ENCODE measurements around the gene FAM131B. TPM values are rescaled to one million over a fixed set of nuclear protein-coding genes. Genes with fewer than 3 reads are reported as not detected.

FAM131B gene
- total RNA-seq, 2 donors from 2014 or later: 2.9 TPM

DNA sequence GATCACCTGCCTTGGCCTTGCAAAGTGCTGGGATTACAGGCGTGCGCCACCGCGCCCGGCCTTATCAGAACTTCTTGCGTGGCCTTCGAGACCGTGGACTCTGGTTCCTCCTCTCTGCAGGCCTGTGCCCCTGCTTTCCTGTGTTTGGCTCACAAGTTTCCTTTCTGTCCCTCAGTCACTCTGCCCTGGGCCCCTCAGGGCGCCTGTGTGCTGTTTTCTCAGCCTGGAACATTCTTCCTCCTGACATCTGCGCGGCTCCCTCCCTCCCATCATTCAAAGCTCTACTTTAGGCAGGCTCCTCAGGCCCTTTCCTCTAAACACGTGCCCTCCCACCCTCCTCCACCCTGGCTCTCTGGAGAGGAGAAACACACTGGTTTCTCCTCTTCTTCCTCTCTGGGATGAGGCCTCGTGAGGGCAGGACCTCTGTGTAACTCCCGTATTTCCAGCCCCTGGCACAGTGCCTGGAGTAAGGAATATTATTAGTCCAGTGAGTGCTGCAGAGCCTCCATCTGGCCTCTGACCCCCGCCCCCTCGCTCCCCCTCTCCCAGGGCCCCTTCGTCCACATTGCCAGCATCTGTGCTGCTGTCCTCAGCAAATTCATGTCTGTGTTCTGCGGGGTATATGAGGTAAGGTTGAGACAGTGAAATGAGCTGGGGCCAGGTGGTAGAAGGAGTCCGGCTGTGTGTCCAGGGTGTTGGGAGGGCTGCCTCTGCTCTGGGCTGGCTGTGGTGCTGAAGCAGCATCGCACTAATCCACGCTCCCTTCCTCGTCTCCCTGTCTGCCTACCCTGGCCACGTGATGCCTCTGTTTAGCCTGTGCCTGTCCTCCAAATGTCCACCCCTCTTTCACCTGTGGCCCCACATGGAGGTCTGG lies 39.5 kb downstream of the FAM131B start:
- Mint-ChIP-seq H3K36me3 (no peaks in the 10 kb centered on the region), H3K4me1 (ENCODE audit: low read depth in 2 of 2) (peaks cover 14 to 15% of the 10 kb centered on the region in 2 donors), H3K4me3 (no peak overlapping the region), H3K9me3 (no peaks in the 10 kb centered on the region), H3K27me3 (peaks cover 0 to 2% of the 10 kb centered on the region in 2 donors), H3K27ac (no peak overlapping the region)
- no peak for DNase-seq (ENCODE audit: low spot score)
- no peak for ATAC-seq

DNA sequence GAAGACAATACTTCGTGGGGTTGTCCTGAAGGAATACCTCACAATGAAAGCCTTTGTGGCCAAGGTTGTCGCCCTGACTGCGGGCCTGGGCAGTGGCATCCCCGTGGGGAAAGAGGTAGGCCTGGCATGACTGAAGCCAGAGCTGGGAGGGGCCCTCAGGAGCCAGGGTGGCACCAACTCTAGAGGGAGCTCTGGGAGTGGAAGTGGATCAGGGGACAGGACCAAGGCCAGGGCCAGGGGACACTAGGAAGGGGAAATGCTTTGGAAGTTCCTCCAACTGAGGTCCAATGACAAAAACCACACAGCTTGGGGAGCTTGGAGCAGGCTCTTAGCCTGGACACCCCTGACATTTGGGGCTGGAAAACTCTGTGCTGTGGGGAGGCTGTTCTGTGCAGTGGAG lies 40.8 kb downstream of the FAM131B start:
- Mint-ChIP-seq H3K27ac (peak overlapping the region in 1 of 2 donors; percentile 9), H3K36me3 (no peaks in the 10 kb centered on the region), H3K27me3 (peaks cover 0 to 4% of the 10 kb centered on the region in 2 donors), H3K4me3 (no peak overlapping the region), H3K9me3 (no peaks in the 10 kb centered on the region), H3K4me1 (ENCODE audit: low read depth in 2 of 2) (peaks cover 14 to 17% of the 10 kb centered on the region in 2 donors)
- no peak for ATAC-seq
- DNase-seq (ENCODE audit: low spot score): no peak

DNA sequence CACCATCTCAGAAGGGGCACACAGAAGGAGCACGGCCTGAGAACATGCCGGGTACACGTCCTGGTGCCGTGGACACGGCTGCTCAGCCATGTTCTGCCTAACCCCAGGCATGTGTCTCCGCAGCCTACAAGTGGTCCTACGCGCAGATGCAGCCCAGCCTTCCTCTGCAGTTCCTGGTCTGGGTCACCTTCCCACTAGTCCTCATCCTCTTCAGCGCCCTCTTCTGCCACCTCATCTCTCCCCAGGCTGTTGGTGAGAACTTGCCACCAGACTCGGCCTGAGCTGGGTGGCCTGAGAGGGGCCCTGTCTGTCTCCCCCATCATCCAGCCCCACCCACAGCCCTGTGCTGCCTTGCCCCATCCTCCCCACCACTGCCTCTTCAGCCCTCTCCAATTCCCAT lies 41.3 kb downstream of the FAM131B start:
- H3K27ac Mint-ChIP-seq: peak overlapping the region in 1 of 2 donors; percentile 9
- H3K4me3 Mint-ChIP-seq: no peak overlapping the region
- no peaks in the 10 kb centered on the region for H3K9me3 Mint-ChIP-seq
- ATAC-seq (no peak), DNase-seq (ENCODE audit: low spot score) (no peak)
- H3K27me3 Mint-ChIP-seq: peaks cover 0 to 6% of the 10 kb centered on the region in 2 donors
- H3K36me3 Mint-ChIP-seq: no peaks in the 10 kb centered on the region
- peaks cover 14 to 15% of the 10 kb centered on the region in 2 donors for H3K4me1 Mint-ChIP-seq (ENCODE audit: low read depth in 2 of 2)

- no peak overlapping the region for H3K27ac Mint-ChIP-seq
- H3K9me3 Mint-ChIP-seq: no peaks in the 10 kb centered on the region
- DNase-seq (ENCODE audit: low spot score) (no peak), ATAC-seq (no peak)
- no peaks in the 10 kb centered on the region for H3K36me3 Mint-ChIP-seq
- H3K27me3 Mint-ChIP-seq: peaks cover 0 to 6% of the 10 kb centered on the region in 2 donors
- H3K4me3 Mint-ChIP-seq: no peak overlapping the region
- H3K4me1 Mint-ChIP-seq (ENCODE audit: low read depth in 2 of 2): peaks cover 12 to 13% of the 10 kb centered on the region in 2 donors
Observed at GRCh38 chr7:143320620-143321019, 41.9 kb downstream of the FAM131B start.

DNA sequence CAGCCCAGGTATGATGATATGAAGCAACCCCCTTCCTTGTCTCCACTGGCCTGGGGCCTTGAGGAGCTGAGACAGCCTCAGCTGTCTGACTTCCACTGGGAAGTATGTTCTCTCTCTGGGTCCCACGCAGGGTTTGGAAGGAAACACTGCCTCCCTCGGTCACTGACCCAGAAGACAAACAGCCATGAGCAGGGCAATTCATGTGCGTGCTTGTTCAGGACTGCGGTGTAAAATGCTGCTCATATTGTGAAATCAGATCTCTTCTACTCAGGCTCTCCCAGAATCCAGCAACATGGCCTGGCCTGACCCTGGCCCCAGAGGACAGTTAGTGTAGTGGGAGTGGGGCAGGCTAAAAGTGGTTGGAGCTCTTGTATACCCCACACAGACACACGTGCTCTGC lies 43.9 kb downstream of the FAM131B start:
- DNase-seq (ENCODE audit: low spot score): no peak
- no peak overlapping the region for H3K27ac Mint-ChIP-seq

GRCh38 chr7:143316492-143316891 lies 46.0 kb downstream of the FAM131B start:
- H3K9me3 Mint-ChIP-seq: no peaks in the 10 kb centered on the region
- H3K27ac Mint-ChIP-seq: peak overlapping the region in 1 of 2 donors; percentile 2
- peaks cover 0 to 6% of the 10 kb centered on the region in 2 donors for H3K27me3 Mint-ChIP-seq
- ATAC-seq: no peak
- peaks cover 4 to 6% of the 10 kb centered on the region in 2 donors for H3K4me1 Mint-ChIP-seq (ENCODE audit: low read depth in 2 of 2)
- H3K36me3 Mint-ChIP-seq: no peaks in the 10 kb centered on the region
- no peak overlapping the region for H3K4me3 Mint-ChIP-seq
- no peak for DNase-seq (ENCODE audit: low spot score)

More for the DNA sequence above, 43.9 kb downstream of the FAM131B start:
- H3K36me3 Mint-ChIP-seq: no peaks in the 10 kb centered on the region
- no peak overlapping the region for H3K4me3 Mint-ChIP-seq
- no peak for ATAC-seq
- no peaks in the 10 kb centered on the region for H3K9me3 Mint-ChIP-seq
- peaks cover 4% of the 10 kb centered on the region in 2 donors for H3K4me1 Mint-ChIP-seq (ENCODE audit: low read depth in 2 of 2)
- peaks cover 0 to 6% of the 10 kb centered on the region in 2 donors for H3K27me3 Mint-ChIP-seq

- Mint-ChIP-seq H3K4me3 (no peak within 1 kb of the TSS), H3K27me3 (peaks cover 0 to 6% of the 10 kb centered on the region in 2 donors), H3K4me1 (ENCODE audit: low read depth in 2 of 2) (peaks cover 10 to 12% of the 10 kb centered on the region in 2 donors), H3K27ac (peak within 1 kb of the TSS in 1 of 2 donors; percentile 14), H3K9me3 (no peaks in the 10 kb centered on the region), H3K36me3 (no peaks in the 10 kb centered on the region)
- DNase-seq (ENCODE audit: low spot score): no peak
- ATAC-seq: no peak
Observed at GRCh38 chr7:143315776-143316175, 46.7 kb downstream of the FAM131B start, which contains the start of gene CLCN1. Gene CLCN1 (plus strand): TSS chr7:143316111. CDS start chr7:143316213, 102 bp downstream.

GRCh38 chr7:143314127-143314526 lies 48.4 kb downstream of the FAM131B start:
- H3K4me3 Mint-ChIP-seq: no peak overlapping the region
- peaks cover 22% of the 10 kb centered on the region in 2 donors for H3K4me1 Mint-ChIP-seq (ENCODE audit: low read depth in 2 of 2)
- H3K9me3 Mint-ChIP-seq: no peaks in the 10 kb centered on the region
- ATAC-seq (no peak), DNase-seq (ENCODE audit: low spot score) (no peak)
- no peak overlapping the region for H3K27ac Mint-ChIP-seq
- peaks cover 0 to 4% of the 10 kb centered on the region in 2 donors for H3K27me3 Mint-ChIP-seq
- H3K36me3 Mint-ChIP-seq: no peaks in the 10 kb centered on the region

DNA sequence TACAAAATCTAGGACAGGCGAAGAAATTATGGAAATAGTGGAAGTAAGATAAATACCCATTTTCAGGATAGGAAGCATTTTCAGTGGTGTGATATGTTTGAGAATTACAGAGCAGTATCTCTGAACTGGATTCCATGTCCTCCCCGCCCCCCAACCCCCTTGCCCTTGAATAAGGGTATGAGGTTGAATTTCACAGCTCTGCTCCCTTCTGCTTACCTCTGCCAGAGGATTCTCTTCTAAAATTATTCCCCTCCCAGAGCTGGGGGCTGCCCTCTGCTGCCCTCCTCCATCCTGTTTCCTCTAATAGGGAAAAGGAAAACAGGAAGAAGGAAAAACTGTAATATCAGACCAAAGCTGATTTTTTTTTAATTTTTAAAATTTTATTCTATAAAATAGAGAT lies 53.9 kb downstream of the FAM131B start:
- H3K9me3 Mint-ChIP-seq: no peaks in the 10 kb centered on the region
- peaks cover 35 to 36% of the 10 kb centered on the region in 2 donors for H3K4me1 Mint-ChIP-seq (ENCODE audit: low read depth in 2 of 2)
- DNase-seq (ENCODE audit: low spot score): no peak
- H3K36me3 Mint-ChIP-seq: peaks cover 38% of the 10 kb centered on the region
- ATAC-seq: no peak
- no peaks in the 10 kb centered on the region for H3K27me3 Mint-ChIP-seq
- H3K4me3 Mint-ChIP-seq: no peak overlapping the region
- peak overlapping the region; percentile 8 to 15 for H3K27ac Mint-ChIP-seq

DNA sequence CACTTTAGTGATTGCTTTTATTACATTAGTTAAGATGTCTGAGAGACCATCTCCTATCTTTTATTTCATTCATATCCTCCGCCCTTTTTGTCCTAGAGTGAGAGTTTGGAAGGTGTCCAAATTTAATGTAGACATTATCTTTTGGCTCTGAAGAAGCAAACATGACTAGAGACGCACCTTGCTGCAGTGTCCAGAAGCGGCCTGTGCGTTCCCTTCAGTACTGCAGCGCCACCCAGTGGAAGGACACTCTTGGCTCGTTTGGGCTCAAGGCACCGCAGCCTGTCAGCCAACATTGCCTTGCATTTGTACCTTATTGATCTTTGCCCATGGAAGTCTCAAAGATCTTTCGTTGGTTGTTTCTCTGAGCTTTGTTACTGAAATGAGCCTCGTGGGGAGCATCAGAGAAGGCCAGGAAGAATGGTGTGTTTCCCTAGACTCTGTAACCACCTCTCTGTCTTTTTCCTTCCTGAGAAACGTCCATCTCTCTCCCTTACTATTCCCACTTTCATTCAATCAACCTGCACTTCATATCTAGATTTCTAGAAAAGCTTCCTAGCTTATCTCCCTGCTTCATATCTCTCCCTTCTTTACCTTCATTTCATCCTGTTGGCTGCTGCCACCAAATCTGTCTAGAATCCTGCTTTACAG lies 57.0 kb downstream of the FAM131B start:
- peak overlapping the region; percentile 7 to 21 for H3K27ac Mint-ChIP-seq
- H3K4me3 Mint-ChIP-seq: no peak overlapping the region
- H3K4me1 Mint-ChIP-seq (ENCODE audit: low read depth in 2 of 2): peaks cover 27 to 35% of the 10 kb centered on the region in 2 donors

DNA sequence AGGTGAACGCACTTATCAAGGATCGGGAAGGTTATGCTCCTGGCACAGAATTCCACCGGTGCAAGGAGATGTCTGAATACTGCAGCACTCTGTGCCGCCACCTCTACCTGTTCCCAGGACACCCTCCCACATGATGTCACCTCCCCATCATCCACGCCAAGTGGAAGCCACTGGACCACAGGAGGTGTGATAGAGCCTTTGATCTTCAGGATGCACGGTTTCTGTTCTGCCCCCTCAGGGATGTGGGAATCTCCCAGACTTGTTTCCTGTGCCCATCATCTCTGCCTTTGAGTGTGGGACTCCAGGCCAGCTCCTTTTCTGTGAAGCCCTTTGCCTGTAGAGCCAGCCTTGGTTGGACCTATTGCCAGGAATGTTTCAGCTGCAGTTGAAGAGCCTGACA lies 57.6 kb downstream of the FAM131B start:
- Mint-ChIP-seq H3K4me3 (no peak overlapping the region), H3K27me3 (no peaks in the 10 kb centered on the region), H3K4me1 (ENCODE audit: low read depth in 2 of 2) (peaks cover 25 to 32% of the 10 kb centered on the region in 2 donors), H3K9me3 (no peaks in the 10 kb centered on the region), H3K27ac (peak overlapping the region; percentile 7 to 21), H3K36me3 (peaks cover 69% of the 10 kb centered on the region)
- DNase-seq (ENCODE audit: low spot score) (no peak), ATAC-seq (no peak)

More for the DNA sequence above, 57.0 kb downstream of the FAM131B start:
- peaks cover 63% of the 10 kb centered on the region for H3K36me3 Mint-ChIP-seq
- ATAC-seq (peak; percentile 57 to 65), DNase-seq (ENCODE audit: low spot score) (no peak)
- no peaks in the 10 kb centered on the region for H3K27me3 Mint-ChIP-seq
- H3K9me3 Mint-ChIP-seq: no peaks in the 10 kb centered on the region

GRCh38 chr7:143303733-143304132 lies 58.8 kb downstream of the FAM131B start:
- no peaks in the 10 kb centered on the region for H3K27me3 Mint-ChIP-seq
- peaks cover 76% of the 10 kb centered on the region for H3K36me3 Mint-ChIP-seq
- no peaks in the 10 kb centered on the region for H3K9me3 Mint-ChIP-seq
- H3K4me1 Mint-ChIP-seq (ENCODE audit: low read depth in 2 of 2): peaks cover 25 to 36% of the 10 kb centered on the region in 2 donors
- H3K27ac Mint-ChIP-seq: no peak overlapping the region
- H3K4me3 Mint-ChIP-seq: no peak overlapping the region
- no peak for DNase-seq (ENCODE audit: low spot score)
- ATAC-seq: no peak

Measured in natural killer cell treated with Interleukin-12 subunit alpha and Interleukin-12 subunit beta and Interleukin-15 and Interleukin-18, amount 100 ng/mL, for 72 hours (primary cell).